ENCODE measurements around the gene SHROOM1. TPM values are rescaled to one million over a fixed set of nuclear protein-coding genes. Genes with fewer than 3 reads are reported as not detected.
"Not testable (repeated sequence)": the region's sequence is repeated elsewhere in the genome, so short reads cannot be mapped to it uniquely, and the experiment has no call there.

The SHROOM1 gene
- total and polyA plus RNA-seq, 12 donors = 1.3 to 18.3 (median 5.3) TPM

DNA sequence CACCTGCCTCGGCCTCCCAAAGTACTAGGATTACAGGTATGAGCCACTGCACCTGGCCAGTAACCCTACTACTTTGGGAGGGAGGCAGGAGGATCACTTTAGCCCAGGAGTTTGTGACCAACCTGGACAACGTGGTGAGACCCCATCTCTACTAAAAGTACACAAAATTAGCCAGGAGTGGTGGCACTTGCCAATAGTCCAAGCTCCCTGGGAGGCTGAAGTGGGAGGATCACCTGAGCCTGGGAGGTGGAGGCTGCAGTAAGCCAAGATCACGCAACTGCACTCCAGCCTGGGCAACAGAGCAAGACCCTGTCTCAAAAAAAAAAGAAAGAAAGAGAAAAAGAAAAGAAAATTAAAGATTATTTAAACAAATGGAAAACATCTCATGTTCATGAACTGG lies 25.6 kb upstream of the SHROOM1 start:
- intact Hi-C loops (cut with DNase I) = no loop called here
- Histone ChIP-seq H3K27me3 (no peaks in the 10 kb centered on the region), H3K4me1 (replicated peaks in 1 of 2) (no peaks in the 10 kb centered on the region), H3K27ac (no peak overlapping the region), H3K9me3 (replicated peaks in 1 of 3) (no peaks in the 10 kb centered on the region), H3K36me3 (replicated peaks in 1 of 2) (no peaks in the 10 kb centered on the region), H3K4me3 (no peak overlapping the region)
- DNase-seq = no peak
- TF ChIP-seq, protein P1, sequence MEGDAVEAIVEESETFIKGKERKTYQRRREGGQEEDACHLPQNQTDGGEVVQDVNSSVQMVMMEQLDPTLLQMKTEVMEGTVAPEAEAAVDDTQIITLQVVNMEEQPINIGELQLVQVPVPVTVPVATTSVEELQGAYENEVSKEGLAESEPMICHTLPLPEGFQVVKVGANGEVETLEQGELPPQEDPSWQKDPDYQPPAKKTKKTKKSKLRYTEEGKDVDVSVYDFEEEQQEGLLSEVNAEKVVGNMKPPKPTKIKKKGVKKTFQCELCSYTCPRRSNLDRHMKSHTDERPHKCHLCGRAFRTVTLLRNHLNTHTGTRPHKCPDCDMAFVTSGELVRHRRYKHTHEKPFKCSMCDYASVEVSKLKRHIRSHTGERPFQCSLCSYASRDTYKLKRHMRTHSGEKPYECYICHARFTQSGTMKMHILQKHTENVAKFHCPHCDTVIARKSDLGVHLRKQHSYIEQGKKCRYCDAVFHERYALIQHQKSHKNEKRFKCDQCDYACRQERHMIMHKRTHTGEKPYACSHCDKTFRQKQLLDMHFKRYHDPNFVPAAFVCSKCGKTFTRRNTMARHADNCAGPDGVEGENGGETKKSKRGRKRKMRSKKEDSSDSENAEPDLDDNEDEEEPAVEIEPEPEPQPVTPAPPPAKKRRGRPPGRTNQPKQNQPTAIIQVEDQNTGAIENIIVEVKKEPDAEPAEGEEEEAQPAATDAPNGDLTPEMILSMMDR (IDR thresholded peaks at IDR 0.05) = no peak
- 75 to 96% (median 82%) methylated on average over 2 to 3 of the region's 3 CpGs for WGBS, 4 donors

DNA sequence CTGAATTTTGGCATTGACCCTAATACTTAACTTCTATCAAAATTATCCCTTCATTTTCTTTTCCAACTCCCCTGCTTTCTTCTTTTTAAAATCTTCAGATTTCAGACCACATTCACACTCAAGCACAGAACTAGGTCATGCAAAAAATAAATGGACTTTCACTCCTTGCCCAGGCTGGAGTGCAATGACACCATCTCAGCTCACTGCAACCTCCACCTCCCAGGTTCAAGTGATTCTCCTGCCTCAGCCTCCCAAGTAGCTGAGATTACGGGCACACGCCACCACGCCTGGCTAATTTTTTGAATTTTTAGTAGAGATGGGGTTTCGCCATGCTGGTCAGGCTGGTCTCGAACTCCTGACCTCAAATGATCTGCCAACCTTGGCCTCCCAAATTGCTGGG lies 24.5 kb upstream of the SHROOM1 start:
- intact Hi-C loops (cut with DNase I) = not testable (repeated sequence)

DNA sequence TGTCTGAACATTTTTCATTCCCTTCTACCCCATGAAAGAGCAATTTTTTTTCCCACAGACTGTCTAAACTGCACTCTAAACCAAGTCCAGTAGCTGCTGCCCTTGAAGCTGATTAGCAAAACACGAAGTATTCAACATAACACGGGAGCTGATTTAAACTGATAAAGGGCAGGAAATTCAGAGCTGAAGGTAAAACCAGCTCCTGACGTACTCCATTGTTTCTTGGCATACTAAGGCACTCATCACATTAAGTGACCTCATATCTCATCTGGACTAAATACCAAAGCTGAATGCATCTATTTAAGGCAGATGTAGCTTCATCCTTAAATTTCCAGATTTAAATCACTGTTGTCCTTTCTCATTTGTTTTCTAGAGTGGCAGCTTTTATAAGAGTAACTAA lies 23.9 kb upstream of the SHROOM1 start:
- TF ChIP-seq POLR2A (IDR thresholded peaks at IDR 0.05) = no peak
- TF ChIP-seq, protein P1 (IDR thresholded peaks at IDR 0.05) = no peak
- intact Hi-C loops (cut with DNase I) = no loop called here
- Histone ChIP-seq H3K36me3 (replicated peaks in 1 of 2) (no peaks in the 10 kb centered on the region), H3K27ac (no peak overlapping the region), H3K9me3 (replicated peaks in 1 of 3) (no peaks in the 10 kb centered on the region), H3K4me3 (no peak overlapping the region), H3K4me1 (replicated peaks in 1 of 2) (no peaks in the 10 kb centered on the region), H3K27me3 (no peaks in the 10 kb centered on the region)
- 10 to 27% (median 21%) methylated on average over 3 of the region's 3 CpGs for WGBS, 4 donors
- DNase-seq = no peak

More for the DNA sequence above, 24.5 kb upstream of the SHROOM1 start:
- not testable (repeated sequence) for H3K36me3 ChIP-seq (replicated peaks in 1 of 2); H3K27me3 ChIP-seq; H3K4me1 ChIP-seq (replicated peaks in 1 of 2); H3K9me3 ChIP-seq (replicated peaks in 1 of 3); H3K4me3 ChIP-seq; H3K27ac ChIP-seq; DNase-seq
- WGBS, 4 donors = 92 to 100% (median 97%) methylated on average over 5 of the region's 5 CpGs

DNA sequence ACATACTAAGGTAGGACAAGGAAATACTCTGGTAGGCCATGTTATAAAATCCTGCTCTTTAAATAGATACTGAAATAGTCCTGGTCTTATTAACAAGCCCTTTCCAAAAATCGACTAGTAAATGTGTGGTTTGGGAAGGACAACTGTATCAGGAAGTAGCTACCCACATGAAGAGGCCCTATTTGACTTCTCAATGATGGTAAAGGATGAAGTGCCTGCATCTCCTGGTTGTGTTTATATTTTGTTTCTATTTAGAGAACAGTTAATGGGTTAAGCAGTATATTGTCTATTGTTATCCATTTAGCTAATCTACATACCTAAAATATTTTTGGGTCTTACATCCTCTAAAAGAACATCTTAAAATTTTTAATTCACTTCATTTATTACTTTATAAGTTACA lies 23.3 kb upstream of the SHROOM1 start:
- intact Hi-C loops (cut with DNase I) = no loop called here
- TF ChIP-seq, protein P1 (IDR thresholded peaks at IDR 0.05) = no peak
- TF ChIP-seq POLR2A (IDR thresholded peaks at IDR 0.05) = no peak
- WGBS, 4 donors = 9 to 39% (median 25%) methylated on average over 1 of the region's 1 CpG

DNA sequence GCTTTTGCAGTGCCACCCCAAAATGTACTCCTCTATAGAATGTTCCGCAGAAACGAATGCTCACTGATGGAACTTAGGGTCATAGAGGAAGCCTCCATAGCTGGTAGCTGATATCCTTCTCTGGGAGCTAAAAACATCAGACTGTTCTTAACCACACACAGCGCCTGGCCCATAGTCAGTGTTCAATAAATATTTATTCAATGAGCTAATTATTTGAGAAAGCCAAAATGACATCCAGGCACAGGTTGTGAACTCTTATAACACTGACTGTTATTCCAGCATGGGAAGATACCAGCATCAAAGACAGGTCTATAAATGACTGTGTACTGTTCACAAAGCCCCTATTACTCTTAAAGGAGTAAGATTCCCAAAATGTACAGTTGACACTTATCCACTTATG lies 22.9 kb upstream of the SHROOM1 start:
- intact Hi-C loops (cut with DNase I) = no loop called here
- no peak overlapping the region for H3K27ac ChIP-seq
- no peaks in the 10 kb centered on the region for H3K9me3 ChIP-seq (replicated peaks in 1 of 3)
- WGBS, 4 donors = 91 to 98% (median 96%) methylated on average over 2 to 3 of the region's 3 CpGs
- H3K27me3 ChIP-seq = no peaks in the 10 kb centered on the region
- no peaks in the 10 kb centered on the region for H3K36me3 ChIP-seq (replicated peaks in 1 of 2)
- H3K4me3 ChIP-seq = no peak overlapping the region
- DNase-seq = no peak
- TF ChIP-seq, protein P1 (IDR thresholded peaks at IDR 0.05) = no peak
- no peak for TF ChIP-seq POLR2A (IDR thresholded peaks at IDR 0.05)
- no peaks in the 10 kb centered on the region for H3K4me1 ChIP-seq (replicated peaks in 1 of 2)

More for the DNA sequence above, 23.3 kb upstream of the SHROOM1 start:
- no peak for DNase-seq
- H3K27ac ChIP-seq = no peak overlapping the region
- no peaks in the 10 kb centered on the region for H3K27me3 ChIP-seq
- no peaks in the 10 kb centered on the region for H3K9me3 ChIP-seq (replicated peaks in 1 of 3)
- H3K4me3 ChIP-seq = no peak overlapping the region
- no peaks in the 10 kb centered on the region for H3K4me1 ChIP-seq (replicated peaks in 1 of 2)
- H3K36me3 ChIP-seq (replicated peaks in 1 of 2) = no peaks in the 10 kb centered on the region
